GM21619 (cell line): ENCODE measurements around the gene VPS13A.
"Not testable (repeated sequence)": the region's sequence is repeated elsewhere in the genome, so short reads cannot be mapped to it uniquely, and the experiment has no call there.

Experiments used
- ATAC-seq: cut with Tn5 transposase; IDR thresholded peaks from one replicate; pipeline ENCODE4 v1.9.1; 2021; ENCODE audit not compliant: unreplicated experiment

VPS13A gene

GRCh38 chr9:77183581-77183980 lies 6.2 kb downstream of the VPS13A start:
- ATAC-seq: no peak

GRCh38 chr9:77188242-77188641 lies 10.9 kb downstream of the VPS13A start:
- no peak for ATAC-seq

DNA sequence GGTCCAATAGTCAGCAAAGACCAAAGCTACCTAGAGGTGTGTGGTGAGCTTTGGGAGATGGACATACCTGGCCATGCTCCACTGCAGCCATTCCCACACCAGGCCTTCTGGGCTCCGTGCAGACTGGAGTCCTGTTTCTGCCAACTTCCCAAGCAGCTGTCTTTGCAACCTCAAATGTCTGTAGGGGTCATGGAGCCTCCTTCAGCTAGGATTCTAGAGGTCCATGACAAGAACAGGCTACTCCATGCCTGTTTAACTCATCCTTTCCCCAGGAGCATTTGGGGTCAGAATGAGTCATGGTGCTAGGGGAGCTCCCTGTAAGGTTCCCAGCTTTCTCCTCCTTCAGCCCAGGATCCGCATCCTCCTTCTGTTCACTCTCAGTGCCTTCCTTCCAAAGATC lies 17.1 kb downstream of the VPS13A start:
- no peak for ATAC-seq

- ATAC-seq: no peak
Observed at GRCh38 chr9:77210116-77210515, 32.8 kb downstream of the VPS13A start.

- no peak for ATAC-seq
Observed at GRCh38 chr9:77211561-77211960, 34.2 kb downstream of the VPS13A start.

DNA sequence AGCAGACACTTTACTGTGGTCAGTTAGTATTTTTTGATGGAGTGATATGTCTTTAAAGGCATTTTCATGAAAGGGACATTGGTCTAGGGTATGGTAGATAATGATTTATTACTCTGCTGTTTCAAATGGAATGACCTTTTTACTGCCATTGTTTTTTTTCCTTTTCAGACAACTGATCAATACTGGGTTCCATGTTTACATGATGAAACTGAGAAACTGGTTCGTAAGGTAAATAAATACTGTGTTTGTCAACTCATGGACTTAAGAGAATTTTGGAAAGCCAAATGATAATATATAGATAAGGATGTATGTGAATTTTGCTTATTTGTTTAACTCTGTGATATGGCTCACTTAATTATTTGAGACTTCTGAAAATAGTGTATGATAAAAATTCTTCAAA lies 35.5 kb downstream of the VPS13A start:
- no peak for ATAC-seq

GRCh38 chr9:77215874-77216273 lies 38.5 kb downstream of the VPS13A start:
- ATAC-seq: no peak

GRCh38 chr9:77218612-77219011 lies 41.3 kb downstream of the VPS13A start:
- no peak for ATAC-seq

- no peak for ATAC-seq
Observed at GRCh38 chr9:77221431-77221830, 44.1 kb downstream of the VPS13A start.

DNA sequence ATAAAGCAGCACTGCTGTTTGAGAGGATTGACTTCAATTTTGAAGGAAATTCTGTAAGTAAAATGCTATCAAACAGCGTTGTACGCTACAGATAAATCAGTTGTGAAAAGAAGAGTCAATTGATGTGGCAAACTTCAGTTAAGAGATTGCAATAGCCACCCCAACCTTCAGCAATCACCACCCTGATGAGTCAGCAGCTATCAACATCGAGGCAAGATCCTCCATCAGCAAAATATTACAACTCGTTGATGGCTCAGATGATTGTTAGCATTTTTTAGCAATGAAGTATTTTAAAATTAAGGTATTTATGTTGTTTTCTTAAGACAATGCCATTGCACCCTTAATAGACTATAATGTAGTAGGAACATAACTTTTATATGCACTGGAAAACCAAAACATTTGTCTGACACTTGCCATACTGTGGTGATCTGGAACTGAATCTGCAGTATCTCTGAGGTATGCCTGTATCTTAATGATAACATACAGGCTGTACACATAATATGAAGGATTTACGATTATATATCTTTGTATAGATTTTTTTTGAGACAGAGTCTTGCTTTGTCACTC lies 47.5 kb downstream of the VPS13A start:
- ATAC-seq: no peak

DNA sequence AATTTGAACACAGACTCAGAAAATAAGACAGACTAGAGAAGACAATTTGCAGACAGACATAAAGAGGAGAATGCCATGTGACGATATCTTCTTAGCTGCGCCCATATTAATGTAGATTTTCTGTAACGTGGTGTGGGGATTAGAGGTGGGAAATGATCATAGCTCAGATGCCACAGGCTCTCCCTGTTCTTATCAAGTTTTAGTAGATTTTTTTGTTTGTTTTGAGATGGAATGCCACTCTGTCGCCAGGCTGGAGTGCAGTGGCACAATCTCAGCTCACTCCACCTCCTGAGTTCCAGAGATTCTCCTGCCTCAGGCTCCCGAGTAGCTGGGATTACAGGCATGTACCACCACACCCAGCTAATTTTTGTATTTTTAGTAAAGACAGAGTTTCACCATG lies 59.4 kb downstream of the VPS13A start:
- ATAC-seq: no peak

GRCh38 chr9:77237896-77238295 lies 60.6 kb downstream of the VPS13A start:
- ATAC-seq: no peak

DNA sequence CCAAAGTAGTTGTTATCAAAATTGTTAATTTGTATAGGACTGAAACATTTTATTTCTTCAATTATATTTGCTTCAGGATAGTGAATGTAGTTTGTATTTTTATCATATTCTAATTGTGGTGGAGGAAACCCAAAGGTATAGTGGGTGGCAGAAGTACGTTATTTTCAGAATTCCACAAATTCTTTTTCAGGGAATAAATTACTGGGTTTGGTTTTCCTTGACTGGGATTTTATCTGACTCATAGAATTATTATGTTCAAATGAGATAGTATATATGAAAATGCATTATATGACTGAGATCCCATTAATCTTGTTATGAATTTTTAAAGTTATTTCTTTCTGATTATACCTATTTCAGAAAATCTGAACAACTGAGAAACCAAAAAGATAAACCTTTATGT lies 73.7 kb downstream of the VPS13A start:
- no peak for ATAC-seq

- no peak for ATAC-seq
Observed at GRCh38 chr9:77257275-77257674, 79.9 kb downstream of the VPS13A start.

DNA sequence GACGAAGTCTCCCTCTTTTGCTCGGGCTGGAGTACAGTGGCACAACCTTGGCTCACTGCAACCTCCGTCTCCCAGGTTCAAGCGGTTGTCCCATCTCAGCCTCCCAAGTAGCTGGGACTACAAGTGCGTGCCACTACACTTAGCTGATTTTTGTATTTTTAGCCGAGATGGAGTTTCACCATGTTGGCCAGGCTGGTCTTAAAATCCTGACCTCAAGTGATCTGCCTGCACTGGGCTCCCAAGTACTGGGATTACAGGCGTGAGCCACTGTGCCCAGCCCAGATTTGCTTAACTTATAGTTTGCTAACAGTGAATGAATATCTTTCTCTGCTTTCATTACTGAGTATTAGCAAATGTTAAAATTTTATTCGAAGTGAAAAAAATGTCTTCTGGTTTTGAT lies 84.3 kb downstream of the VPS13A start:
- ATAC-seq: no peak

GRCh38 chr9:77267762-77268161 lies 90.4 kb downstream of the VPS13A start:
- ATAC-seq: not testable (repeated sequence)

DNA sequence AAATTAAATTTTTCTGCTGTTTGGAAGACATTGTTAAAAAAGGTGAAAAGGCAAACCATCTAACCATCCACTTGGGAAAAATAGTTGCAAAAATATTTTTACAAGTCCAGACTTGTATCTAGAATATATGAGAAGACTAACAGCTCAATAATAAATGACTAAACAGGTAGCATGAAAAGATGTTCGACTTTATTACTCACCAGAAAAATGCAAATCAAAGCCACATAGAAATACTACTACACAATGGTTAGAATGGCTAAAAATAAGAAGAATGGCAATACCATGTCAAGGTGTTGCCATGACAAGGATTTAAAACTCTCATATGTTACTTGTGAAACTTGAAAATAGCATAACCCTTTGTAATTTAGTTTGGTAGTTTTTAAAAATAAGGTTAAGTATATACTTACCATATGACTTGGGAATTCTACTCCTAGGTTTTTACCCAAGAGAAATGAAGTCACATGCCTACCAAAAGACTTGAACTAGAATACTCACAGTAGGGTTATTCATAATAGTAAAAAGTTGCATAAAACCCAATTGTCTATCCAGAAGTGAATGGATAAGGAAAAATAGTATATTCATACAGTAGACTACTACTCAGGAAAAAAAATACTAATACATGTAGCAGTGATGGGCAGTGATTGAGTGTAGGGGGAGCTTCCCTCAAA lies 93.8 kb downstream of the VPS13A start:
- ATAC-seq: peak; percentile 70

- no peak for ATAC-seq
Observed at GRCh38 chr9:77276799-77277198, 99.5 kb downstream of the VPS13A start.

GRCh38 chr9:77277719-77278118 lies 100.4 kb downstream of the VPS13A start:
- ATAC-seq: no peak

- ATAC-seq: no peak
Observed at GRCh38 chr9:77283991-77284390, 106.7 kb downstream of the VPS13A start.

GRCh38 chr9:77284616-77285015 lies 107.3 kb downstream of the VPS13A start:
- no peak for ATAC-seq

DNA sequence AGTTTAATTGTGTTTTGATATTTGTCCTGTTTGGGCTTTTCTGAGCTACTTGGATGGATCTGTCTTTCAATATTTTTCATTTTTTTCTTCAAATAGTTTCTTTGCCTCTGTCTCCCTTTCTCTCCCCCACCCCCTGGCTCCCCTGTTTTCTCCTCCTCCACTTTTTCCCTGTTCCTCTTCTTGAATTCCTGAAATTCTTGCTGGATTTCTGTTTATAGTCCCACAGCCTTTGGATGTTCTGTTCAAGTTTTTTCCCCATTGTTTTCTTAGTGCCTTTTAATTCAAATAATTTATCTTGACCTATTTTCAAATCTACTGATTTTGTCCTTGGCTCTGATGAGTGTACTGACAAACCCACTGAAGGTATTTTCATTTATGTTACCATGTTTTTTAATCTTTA lies 113.0 kb downstream of the VPS13A start:
- no peak for ATAC-seq

DNA sequence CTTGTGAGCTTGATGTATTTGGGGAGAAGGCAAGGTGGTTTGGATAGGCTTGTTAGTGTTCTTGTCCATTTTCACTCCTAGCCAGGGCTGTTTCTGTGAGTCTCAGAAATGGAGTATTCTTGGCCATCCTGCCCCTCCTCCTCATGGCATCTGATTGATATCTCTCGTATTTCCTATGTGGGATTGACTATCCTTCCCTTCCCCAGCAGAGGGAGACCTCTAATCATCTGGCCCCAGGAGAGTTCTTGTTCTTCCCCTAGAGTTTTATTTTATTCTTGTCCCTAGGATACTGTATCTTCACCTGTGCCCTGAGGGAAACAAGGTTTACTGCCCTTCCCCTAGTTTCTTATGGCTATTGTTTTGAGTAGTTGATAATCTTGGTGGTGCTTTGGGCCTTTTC lies 114.4 kb downstream of the VPS13A start:
- no peak for ATAC-seq
